ENCODE results near the gene CA12.

Gene CA12

DNA sequence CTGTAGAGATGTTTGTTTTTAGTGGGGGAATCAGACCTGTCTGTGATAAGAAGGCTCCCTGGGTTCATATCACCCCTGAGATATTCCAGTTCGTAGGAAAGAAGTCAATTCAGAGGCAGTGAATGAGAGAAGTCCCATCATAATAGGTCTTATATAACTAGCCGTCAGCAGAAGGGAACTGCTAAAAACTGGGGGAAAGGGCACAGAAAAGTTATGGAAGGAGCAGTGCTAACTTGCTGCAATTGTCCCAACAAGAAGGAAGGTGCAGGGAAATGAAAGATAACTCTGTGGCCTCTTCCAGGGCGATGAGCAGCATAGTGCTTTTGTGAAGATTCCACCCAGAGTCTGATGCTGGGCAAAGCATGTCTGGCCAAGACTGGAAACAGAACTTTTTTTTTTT lies 9.0 kb upstream of the CA12 start:
- no peaks in the 10 kb centered on the region for H3K36me3 ChIP-seq (replicated peaks)
- in situ Hi-C loops (cut with HindIII; ENCODE audit: low pct_ligation_motif_present, low sequenced_read_pairs) = no loop called here
- no peak overlapping the region for H3K4me3 ChIP-seq (ENCODE audit: low read depth, low read length)
- no peak for DNase-seq
- TF ChIP-seq, protein P1, sequence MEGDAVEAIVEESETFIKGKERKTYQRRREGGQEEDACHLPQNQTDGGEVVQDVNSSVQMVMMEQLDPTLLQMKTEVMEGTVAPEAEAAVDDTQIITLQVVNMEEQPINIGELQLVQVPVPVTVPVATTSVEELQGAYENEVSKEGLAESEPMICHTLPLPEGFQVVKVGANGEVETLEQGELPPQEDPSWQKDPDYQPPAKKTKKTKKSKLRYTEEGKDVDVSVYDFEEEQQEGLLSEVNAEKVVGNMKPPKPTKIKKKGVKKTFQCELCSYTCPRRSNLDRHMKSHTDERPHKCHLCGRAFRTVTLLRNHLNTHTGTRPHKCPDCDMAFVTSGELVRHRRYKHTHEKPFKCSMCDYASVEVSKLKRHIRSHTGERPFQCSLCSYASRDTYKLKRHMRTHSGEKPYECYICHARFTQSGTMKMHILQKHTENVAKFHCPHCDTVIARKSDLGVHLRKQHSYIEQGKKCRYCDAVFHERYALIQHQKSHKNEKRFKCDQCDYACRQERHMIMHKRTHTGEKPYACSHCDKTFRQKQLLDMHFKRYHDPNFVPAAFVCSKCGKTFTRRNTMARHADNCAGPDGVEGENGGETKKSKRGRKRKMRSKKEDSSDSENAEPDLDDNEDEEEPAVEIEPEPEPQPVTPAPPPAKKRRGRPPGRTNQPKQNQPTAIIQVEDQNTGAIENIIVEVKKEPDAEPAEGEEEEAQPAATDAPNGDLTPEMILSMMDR (IDR thresholded peaks at IDR 0.05; ENCODE audit: low read depth, low read length, missing control alignments) = no peak
- H3K27me3 ChIP-seq (replicated peaks) = no peaks in the 10 kb centered on the region
- H3K27ac ChIP-seq = no peak overlapping the region

DNA sequence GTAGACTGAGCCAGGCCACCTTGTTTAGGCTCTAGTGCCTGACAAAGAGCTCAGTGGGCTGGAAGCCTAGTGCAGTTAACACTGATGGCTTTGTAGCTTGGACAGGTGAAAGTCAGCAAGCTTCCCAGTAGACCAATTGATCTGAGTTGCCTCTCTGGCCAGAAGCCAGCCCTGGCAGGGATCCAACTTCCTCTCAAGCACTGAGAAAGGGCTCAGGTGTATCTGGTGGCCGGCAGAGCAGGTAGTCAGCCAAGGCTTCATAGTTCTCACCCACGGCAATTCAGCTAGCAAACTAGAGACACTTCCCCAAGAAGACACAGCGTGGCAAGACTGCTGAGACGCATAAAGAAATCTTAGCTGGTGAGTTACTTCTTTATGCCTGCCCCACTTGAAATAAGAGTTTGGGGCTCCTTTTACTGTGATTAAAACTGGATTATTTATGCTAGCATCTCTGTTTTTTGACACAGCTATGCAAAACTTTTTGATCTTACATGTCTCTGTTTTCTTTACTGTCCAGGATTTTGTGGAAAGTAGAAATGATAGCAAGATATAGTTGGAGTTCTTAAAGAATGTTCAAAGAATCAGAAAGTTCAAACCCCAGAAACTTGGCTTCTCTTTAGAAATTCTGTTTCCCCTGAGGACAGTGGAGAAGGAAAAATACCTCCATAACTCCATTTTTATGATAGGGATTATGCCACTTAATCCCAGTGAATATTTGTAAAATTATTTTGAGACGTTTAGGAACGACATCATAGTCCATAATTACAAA lies 8.4 kb upstream of the CA12 start:
- H3K27me3 ChIP-seq (replicated peaks) = no peaks in the 10 kb centered on the region
- TF ChIP-seq, protein P1 (IDR thresholded peaks at IDR 0.05; ENCODE audit: low read depth, low read length, missing control alignments) = no peak
- DNase-seq = no peak
- no peak overlapping the region for H3K4me3 ChIP-seq (ENCODE audit: low read depth, low read length)
- in situ Hi-C loops (cut with HindIII; ENCODE audit: low pct_ligation_motif_present, low sequenced_read_pairs) = no loop called here
- no peak overlapping the region for H3K27ac ChIP-seq
- H3K36me3 ChIP-seq (replicated peaks) = no peaks in the 10 kb centered on the region

- in situ Hi-C loops (cut with HindIII; ENCODE audit: low pct_ligation_motif_present, low sequenced_read_pairs) = no loop called here
- TF ChIP-seq, protein P1 (IDR thresholded peaks at IDR 0.05; ENCODE audit: low read depth, low read length, missing control alignments) = no peak
- DNase-seq = no peak
- Histone ChIP-seq H3K27me3 (replicated peaks) (no peaks in the 10 kb centered on the region), H3K27ac (no peak overlapping the region), H3K36me3 (replicated peaks) (no peaks in the 10 kb centered on the region), H3K4me3 (ENCODE audit: low read depth, low read length) (no peak overlapping the region)
These were observed 6.9 kb upstream of the CA12 start for GRCh38 chr15:63388511-63388910.

- no peak overlapping the region for H3K4me3 ChIP-seq (ENCODE audit: low read depth, low read length)
- no peak overlapping the region for H3K27ac ChIP-seq
- in situ Hi-C loops (cut with HindIII; ENCODE audit: low pct_ligation_motif_present, low sequenced_read_pairs) = no loop called here
- TF ChIP-seq, protein P1 (IDR thresholded peaks at IDR 0.05; ENCODE audit: low read depth, low read length, missing control alignments) = no peak
- H3K36me3 ChIP-seq (replicated peaks) = no peaks in the 10 kb centered on the region
- DNase-seq = no peak
- no peaks in the 10 kb centered on the region for H3K27me3 ChIP-seq (replicated peaks)
These were observed 6.3 kb upstream of the CA12 start for GRCh38 chr15:63387748-63388493.

- TF ChIP-seq, protein P1 (IDR thresholded peaks at IDR 0.05; ENCODE audit: low read depth, low read length, missing control alignments) = no peak
- no peak overlapping the region for H3K4me3 ChIP-seq (ENCODE audit: low read depth, low read length)
- no peaks in the 10 kb centered on the region for H3K27me3 ChIP-seq (replicated peaks)
- in situ Hi-C loops (cut with HindIII; ENCODE audit: low pct_ligation_motif_present, low sequenced_read_pairs) = no loop called here
- no peak overlapping the region for H3K27ac ChIP-seq
- H3K36me3 ChIP-seq (replicated peaks) = no peaks in the 10 kb centered on the region
- DNase-seq = no peak
These were observed 4.4 kb upstream of the CA12 start for GRCh38 chr15:63385911-63386531.

All from brain microvascular endothelial cell (primary cell).